ENCODE results near the gene PTPRK. TPM values are rescaled to one million over a fixed set of nuclear protein-coding genes. Genes with fewer than 3 reads are reported as not detected.

PTPRK gene
- total and polyA plus RNA-seq, 2 of the 13 experiments (the other 11 are each of a cell fraction or from before 2014, with no cell fraction given), result 43.6 to 98.3 TPM

GRCh38 chr6:128124713-128125112, 395.7 kb downstream of the PTPRK start (continued):
- TF ChIP-seq E2F5 (CRISPR knock-in tag; conservative IDR thresholded peaks at IDR 0.05), result no peak
- TF ChIP-seq ZNF619 (CRISPR knock-in tag; IDR thresholded peaks at IDR 0.05), result no peak
- no peak for TF ChIP-seq RXRB (CRISPR knock-in tag; IDR thresholded peaks at IDR 0.05; ENCODE audit: borderline replicate concordance)
- no peak for TF ChIP-seq TOE1 (CRISPR knock-in tag; IDR thresholded peaks at IDR 0.05)
- no peak for TF ChIP-seq WIZ (CRISPR knock-in tag; IDR thresholded peaks at IDR 0.05)
- no peak for TF ChIP-seq ZFP36 (IDR thresholded peaks at IDR 0.05; ENCODE audit: borderline replicate concordance, low read depth, low read length, partially characterized antibody)
- no peak for TF ChIP-seq ZNF580 (CRISPR knock-in tag; IDR thresholded peaks at IDR 0.05; ENCODE audit: borderline replicate concordance, low read depth)
- peak; percentile 83 to 90 for TF ChIP-seq MAFK (conservative IDR thresholded peaks at IDR 0.05 in 1 of 2, IDR thresholded peaks at IDR 0.05 in 1 of 2; ENCODE audit: low read length in 2 of 2)
- no peak for TF ChIP-seq ZNF292 (CRISPR knock-in tag; IDR thresholded peaks at IDR 0.05; ENCODE audit: borderline replicate concordance, low read depth)
- TF ChIP-seq ZNF17 (CRISPR knock-in tag; IDR thresholded peaks at IDR 0.05), result peak; percentile 90
- no peak for TF ChIP-seq SP4 (CRISPR knock-in tag; IDR thresholded peaks at IDR 0.05)
- TF ChIP-seq PPARG (CRISPR knock-in tag; conservative IDR thresholded peaks at IDR 0.05), result no peak
- no peak for TF ChIP-seq NR2F6 (IDR thresholded peaks at IDR 0.05)
- no peak for TF ChIP-seq NR2F6 (CRISPR knock-in tag; IDR thresholded peaks at IDR 0.05)
- TF ChIP-seq RAD21 (CRISPR knock-in tag; IDR thresholded peaks at IDR 0.05), result no peak
- no peak for TF ChIP-seq DMAP1 (CRISPR knock-in tag; IDR thresholded peaks at IDR 0.05)
- no peak for TF ChIP-seq NR0B2 (CRISPR knock-in tag; IDR thresholded peaks at IDR 0.05)
- no peak for TF ChIP-seq ZNF572 (CRISPR knock-in tag; IDR thresholded peaks at IDR 0.05)
- no peak for TF ChIP-seq ZNF773 (CRISPR knock-in tag; IDR thresholded peaks at IDR 0.05; ENCODE audit: borderline replicate concordance)
- TF ChIP-seq KMT2A (CRISPR knock-in tag; IDR thresholded peaks at IDR 0.05), result no peak
- 0 out of 2 replicates have a peak, but pooled peaks have one; percentile 27 for TF ChIP-seq ARID5B (CRISPR knock-in tag; IDR thresholded peaks at IDR 0.05)
- no peak for TF ChIP-seq ZNF576 (CRISPR knock-in tag; IDR thresholded peaks at IDR 0.05)
- peak; percentile 27; the same call in 1 of the 2 replicates for TF ChIP-seq ATF3 (CRISPR knock-in tag; IDR thresholded peaks at IDR 0.05)
- no peak for TF ChIP-seq HMG20A (CRISPR knock-in tag; IDR thresholded peaks at IDR 0.05; ENCODE audit: borderline replicate concordance)
- no peak for TF ChIP-seq HDAC2 (CRISPR knock-in tag; IDR thresholded peaks at IDR 0.05)
- no peak for TF ChIP-seq HINFP (CRISPR knock-in tag; IDR thresholded peaks at IDR 0.05; ENCODE audit: low read depth)

Measured in HepG2 (cell line).